ENCODE data around the gene INIP.

INIP gene

GRCh38 chr9:112717661-112718331 lies at the start of gene INIP:
INIP (minus strand) TSS chr9:112718117; CDS start chr9:112716485, 1,632 bp downstream.
- peak; percentile 98 for DNase-seq

DNA sequence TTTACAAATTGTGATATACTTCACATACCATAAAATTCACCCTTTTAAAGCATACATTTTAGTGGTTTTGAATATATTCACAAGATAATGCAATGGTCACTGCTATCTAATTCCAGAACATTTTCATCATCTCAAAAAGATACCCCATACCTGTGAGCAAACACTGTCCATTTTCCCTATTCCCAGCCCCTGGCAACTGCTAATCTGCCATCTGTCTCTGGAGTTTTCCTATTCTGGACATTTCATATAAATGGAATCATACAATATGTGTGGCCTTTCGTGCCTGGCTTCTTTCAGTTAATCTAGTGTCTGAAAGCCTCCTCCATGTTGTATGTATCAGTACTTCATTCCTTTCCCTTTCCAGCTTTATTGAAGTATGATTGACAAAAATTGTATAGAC lies 47.4 kb upstream of the INIP start:
- no peak for DNase-seq

GRCh38 chr9:112764837-112765236 lies 46.9 kb upstream of the INIP start:
- no peak for DNase-seq

- DNase-seq, result no peak
These were observed 46.4 kb upstream of the INIP start for GRCh38 chr9:112764344-112764743.

DNA sequence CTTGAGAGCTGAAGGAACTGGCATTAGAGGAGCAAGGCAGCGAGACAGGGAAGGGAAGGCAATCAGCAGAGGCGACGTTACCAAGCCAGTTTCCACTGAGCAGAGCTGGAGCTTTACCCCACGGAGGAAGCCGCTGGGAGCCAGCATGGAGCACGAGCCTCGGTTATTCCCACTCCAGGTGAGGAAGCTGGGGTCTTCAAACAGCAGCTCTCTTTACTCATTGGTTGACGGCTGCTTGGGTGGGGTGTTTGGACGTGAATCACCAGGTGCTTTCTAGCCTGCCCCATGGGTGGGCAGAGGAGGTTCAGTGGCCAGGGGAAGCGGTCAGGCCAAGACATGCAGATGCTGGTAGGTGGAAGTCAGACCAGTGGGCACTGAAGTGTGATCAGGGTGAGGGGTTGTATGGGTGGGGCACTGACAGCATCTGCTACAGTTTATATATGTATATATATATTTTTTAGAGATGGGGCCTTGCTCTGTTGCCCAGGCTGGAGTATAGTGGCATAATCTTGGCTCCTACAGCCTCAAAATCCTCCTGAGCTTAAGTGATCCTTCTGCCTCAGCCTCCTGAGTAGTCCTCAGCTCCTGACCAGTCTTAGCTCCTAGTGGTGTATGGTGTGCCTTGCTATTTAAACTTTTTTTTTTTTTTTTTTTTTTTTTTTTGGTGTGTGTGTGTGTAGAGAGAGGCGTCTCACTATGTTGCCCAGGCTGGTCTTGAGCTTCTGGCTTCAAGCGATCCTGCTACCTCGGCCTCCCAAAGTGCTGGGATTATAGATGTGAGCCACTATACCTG lies 45.0 kb upstream of the INIP start:
- DNase-seq, result no peak

DNA sequence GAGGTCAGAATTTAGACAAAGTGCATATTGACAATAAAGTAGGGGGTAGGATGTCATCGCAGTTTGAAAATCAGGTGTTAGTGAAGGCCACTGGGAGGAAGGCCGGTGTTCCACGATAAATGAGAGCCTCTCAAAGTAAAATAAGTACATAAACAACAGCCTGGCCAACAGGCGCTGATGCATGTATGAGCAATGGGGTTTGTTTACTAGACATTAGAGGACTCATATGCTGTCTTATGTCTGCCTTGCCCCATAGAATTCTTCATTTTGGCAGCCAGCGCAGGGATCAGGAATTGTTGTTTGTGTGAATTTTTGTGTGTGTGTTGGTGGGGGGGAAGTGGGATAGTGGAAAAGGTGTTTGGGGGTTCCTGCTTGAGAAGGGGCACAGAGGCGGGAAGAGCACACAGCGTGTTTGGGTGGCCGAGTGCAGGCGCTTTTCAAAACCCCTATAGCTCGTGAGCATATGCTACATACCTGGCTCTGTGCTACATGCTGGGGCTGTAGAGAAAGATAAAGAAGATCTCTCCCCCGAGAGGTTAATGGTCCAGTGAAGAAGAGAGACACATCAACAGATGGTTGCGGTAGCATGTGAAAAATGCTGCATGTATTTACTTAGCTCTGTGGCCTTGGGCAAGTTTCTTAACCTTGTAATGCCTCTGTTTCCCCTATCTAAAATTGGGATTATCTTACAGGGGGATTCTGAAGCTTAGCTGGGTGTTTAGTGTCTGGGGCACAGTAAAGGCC lies 44.2 kb upstream of the INIP start:
- no peak for DNase-seq

DNA sequence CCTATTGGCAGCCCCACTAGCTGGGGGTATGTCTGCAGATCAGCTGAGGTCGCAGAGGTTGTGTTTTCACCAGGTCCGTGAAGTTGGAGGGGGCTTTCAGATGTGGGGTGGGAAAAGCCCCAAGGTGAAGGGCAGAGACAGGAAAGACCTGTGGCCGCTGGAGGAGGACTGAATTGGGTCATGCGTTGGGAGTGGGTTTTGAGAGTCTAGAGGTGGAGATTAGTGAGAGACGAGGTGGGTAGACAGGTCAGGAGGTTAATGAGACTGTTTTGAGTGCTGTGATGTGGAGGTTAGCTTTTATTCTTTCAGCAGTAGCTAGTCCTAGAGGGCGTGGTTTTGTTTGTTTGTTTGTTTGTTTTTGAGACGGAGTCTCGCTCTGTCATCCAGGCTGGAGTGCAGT lies 42.9 kb upstream of the INIP start:
- DNase-seq, result no peak

DNA sequence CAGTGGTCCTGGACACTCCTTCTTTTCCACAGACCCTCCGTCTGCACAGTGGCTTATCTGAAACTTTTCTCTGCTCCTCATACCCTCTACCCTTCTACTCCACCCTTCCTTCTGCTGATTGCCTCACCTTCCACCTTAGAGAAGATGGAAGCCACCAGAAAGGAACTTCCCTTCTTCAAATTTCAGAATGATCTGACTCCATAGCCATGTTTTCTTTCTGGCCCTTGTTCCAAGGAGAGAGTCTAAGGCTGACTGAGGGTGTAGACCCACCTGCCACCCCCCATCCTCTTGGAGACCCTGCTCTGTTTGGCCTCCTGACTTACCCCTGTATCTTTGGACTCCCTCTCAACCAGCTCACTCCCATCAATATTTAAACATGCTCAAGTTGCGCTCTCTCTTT lies 40.0 kb upstream of the INIP start:
- DNase-seq, result no peak

DNA sequence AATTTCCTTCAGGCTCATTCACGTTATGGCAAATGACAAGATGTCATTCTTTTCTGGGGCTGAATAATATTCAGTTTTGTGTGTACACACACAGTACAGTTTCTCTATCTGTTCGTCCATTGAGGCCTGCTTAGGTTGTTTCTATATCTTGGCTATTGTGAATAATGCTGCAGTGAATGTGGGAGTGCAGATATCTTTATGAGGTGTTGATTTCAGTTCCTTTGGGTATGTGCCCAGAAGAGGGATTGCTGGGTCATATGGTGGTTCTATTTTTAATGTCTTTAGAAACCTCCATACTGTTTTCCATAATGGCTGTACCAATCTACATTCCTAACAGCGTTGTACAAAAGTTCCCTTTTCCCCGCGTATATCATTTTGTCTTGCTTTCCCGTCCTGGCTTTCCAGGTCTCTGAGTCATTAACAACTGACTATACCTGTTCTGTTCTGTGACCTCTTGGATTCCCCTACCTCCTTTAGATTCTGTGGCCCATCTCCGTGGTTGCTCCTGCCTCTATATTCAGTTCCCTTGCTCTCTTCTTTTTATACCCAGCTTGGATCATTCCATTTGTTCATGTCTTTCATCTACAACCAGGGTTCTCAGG lies 39.5 kb upstream of the INIP start:
- DNase-seq, result no peak

- DNase-seq, result no peak
These were observed 37.8 kb upstream of the INIP start for GRCh38 chr9:112755675-112756074.

DNA sequence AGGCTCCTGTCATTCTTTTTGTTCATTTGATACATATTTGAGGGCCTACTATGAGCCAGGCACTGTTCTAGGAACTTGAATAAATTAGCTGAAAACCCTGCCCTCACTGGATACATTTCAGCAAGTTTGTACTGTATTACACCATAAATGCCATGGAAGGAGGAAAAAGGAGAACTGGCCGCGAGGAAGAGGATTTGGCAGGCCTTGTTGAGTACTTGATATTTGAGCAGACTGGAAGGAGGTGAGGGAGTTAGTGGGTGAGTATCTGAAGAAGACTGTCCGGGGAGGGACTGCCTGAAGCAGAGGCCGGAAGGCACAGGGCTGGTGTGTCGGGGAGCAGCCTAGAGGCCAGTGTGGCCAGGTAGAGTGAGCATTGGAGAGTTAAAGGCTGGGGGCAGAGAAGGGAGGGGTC lies 37.1 kb upstream of the INIP start:
- DNase-seq, result no peak

GRCh38 chr9:112754578-112754977 lies 36.7 kb upstream of the INIP start:
- DNase-seq, result no peak

DNA sequence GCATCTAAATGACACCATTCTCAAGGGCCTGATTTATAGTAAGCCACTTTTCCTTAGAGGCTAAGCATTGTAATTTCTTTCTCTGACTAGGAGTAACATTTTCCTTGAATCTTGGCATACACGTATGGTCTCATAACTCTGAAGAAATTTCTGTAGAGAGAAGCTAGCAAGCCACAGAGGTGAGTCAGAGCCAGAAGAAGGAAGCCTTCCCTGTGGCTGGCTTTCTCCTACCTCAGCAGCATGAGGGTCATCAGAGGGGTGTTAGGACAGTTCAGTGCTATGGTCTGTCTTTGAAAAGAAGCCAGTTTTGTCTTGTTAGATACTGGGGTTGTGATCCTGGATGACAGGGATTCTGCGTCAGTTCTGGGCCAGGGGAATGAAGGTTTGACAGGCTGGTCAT lies 35.8 kb upstream of the INIP start:
- DNase-seq, result no peak

DNA sequence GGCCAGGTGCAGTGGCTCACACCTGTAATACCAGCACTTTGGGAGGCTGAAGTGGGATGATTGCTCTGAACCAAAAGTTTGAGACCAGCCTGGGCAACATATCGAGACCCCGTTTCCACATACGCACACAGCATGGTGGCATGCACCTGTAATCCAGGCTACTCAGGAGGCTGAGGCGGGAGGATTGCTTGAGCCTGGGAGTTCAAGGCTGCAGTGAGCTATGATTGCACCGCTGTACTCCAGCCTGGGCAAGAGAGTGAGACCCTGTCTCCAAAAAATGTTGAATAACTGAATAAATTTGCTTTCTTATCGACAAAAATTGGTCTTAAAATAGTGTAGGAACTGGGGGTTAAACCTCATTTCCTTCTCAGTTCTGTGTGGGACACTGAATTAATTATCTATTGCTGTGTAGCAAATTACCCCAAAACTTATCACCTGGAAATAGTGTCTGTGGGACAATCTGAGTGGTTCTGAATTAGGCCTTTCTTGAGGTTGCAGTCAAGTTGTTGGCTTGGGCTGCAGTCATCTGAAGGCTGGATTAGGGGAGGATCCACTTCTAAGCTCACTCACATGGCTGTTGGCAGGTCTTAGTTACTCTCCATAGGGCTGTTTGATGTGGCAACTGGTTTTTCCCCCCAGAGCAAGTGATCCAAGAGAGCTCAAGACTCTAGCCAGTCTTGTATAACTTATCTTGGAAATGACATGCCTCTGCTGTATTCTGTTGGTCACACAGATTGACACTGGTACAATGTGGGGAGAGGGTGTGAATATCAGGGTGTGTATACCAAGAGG lies 34.6 kb upstream of the INIP start:
- DNase-seq, result no peak

- DNase-seq, result peak; percentile 37
These were observed 33.3 kb upstream of the INIP start for GRCh38 chr9:112751056-112751795.

- no peak for DNase-seq
These were observed 32.8 kb upstream of the INIP start for GRCh38 chr9:112750764-112751055.

GRCh38 chr9:112750016-112750763 lies 32.3 kb upstream of the INIP start, which contains the start of gene SNX30:
SNX30 (plus strand) TSS chr9:112750760; CDS start chr9:112751002, 242 bp downstream.
- peak; percentile 81 for DNase-seq

- no peak for DNase-seq
These were observed 29.2 kb upstream of the INIP start for GRCh38 chr9:112747094-112747493.

DNA sequence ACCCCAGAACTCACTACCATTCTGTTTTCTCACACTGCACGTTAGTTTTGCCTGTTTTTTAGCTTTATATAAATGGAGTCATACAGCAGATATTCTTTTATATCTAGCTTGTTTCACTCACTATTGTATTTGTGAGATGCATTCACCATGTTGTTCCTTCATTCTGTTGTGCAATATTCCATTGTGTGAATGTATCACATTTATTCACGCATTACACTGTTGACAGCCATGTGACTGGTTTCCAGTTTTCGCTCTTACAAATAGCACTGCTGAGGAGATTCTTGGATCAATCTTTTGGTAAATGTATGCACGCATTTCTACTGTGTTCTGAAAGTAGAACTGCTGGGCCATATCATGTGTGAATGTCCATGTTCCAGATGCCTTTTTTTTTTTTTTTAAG lies 26.3 kb upstream of the INIP start:
- no peak for DNase-seq

DNA sequence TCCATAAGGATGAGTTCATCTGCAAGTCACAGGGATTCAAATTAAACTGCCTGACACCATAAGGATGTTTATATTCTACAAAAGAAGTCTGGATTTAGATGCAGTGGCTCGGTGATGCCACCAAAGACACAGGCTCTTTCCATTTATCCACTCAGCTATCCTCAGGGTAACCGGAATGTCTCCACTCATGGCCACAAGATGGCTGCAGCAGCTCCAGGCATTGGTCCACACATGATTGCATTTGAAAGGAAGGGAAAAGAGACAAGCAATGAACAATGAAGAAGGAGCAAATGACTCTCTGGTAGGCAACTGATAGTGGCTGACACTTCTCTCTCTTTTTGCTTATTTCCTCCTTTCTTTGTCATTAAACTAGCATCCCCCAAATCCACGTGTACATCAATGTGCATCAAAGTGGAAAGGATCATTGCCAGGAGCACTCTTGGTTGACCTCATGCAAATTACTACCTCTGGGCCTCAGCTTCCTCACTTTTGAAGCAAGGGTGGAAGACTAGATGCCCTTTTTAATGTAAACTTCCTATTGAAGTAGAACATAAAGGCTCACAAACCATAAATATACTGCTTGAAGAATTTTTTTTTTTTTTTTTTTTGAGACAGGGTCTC lies 25.4 kb upstream of the INIP start:
- DNase-seq, result no peak

GRCh38 chr9:112734892-112735291 lies 17.0 kb upstream of the INIP start:
- DNase-seq, result no peak
